Trophoblast cell (in vitro differentiated cells and primary cell): ENCODE measurements around the gene GRID1.

ENCODE experiments used
- DNase-seq, 2 donors: peaks; one replicate each; pipeline ENCODE4 v3.0.0-alpha.2; 2016
- H2AFZ ChIP-seq: 2 replicates; pipeline ENCODE4 v1.6.1; 2013; ENCODE audit warnings: low read length, moderate library complexity, mild to moderate bottlenecking; ENCODE audit not compliant: insufficient read depth, poor library complexity
- H2AK5ac ChIP-seq: 2 replicates; pipeline ENCODE4 v1.6.1; 2013; ENCODE audit warnings: mild to moderate bottlenecking, low read length
- H2BK120ac ChIP-seq: 2 replicates; pipeline ENCODE4 v1.6.1; 2013; ENCODE audit warnings: low read length, mild to moderate bottlenecking, moderate library complexity; ENCODE audit not compliant: insufficient read depth, poor library complexity
- H2BK12ac ChIP-seq: 2 replicates; pipeline ENCODE4 v1.6.1; 2013; ENCODE audit warnings: mild to moderate bottlenecking, low read length, moderate library complexity
- H2BK5ac ChIP-seq: 2 replicates; pipeline ENCODE4 v1.6.1; 2013; ENCODE audit warnings: low read length, low read depth, moderate library complexity, mild to moderate bottlenecking; ENCODE audit not compliant: poor library complexity
- H3K14ac ChIP-seq: 2 replicates; pipeline ENCODE4 v1.6.1; 2013; ENCODE audit warnings: mild to moderate bottlenecking, low read length
- H3K18ac ChIP-seq: 2 replicates; pipeline ENCODE4 v1.6.1; 2013; ENCODE audit warnings: mild to moderate bottlenecking, low read length
- H3K23ac ChIP-seq: 2 replicates; pipeline ENCODE4 v1.6.1; 2013; ENCODE audit warnings: low read length
- H3K27ac ChIP-seq: 2 replicates; pipeline ENCODE4 v1.5.1; 2013; ENCODE audit warnings: low read depth, mild to moderate bottlenecking, inconsistent platforms, low read length, moderate library complexity
- H3K27me3 ChIP-seq: 2 replicates; pipeline ENCODE4 v1.6.1; 2013; ENCODE audit warnings: inconsistent platforms, mild to moderate bottlenecking, low read length, moderate library complexity; ENCODE audit not compliant: insufficient read depth
- H3K36me3 ChIP-seq, 2 experiments: 1 replicate in 1 of 2; 2 replicates in 1 of 2; pipeline ENCODE4 v1.6.1; 2013; ENCODE audit warnings: low read length in 2 of 2, mild to moderate bottlenecking in 2 of 2, moderate library complexity in 1 of 2; ENCODE audit not compliant: insufficient read depth in 2 of 2, control insufficient read depth in 1 of 2
- H3K4ac ChIP-seq: 2 replicates; pipeline ENCODE4 v1.6.1; 2013; ENCODE audit warnings: low read depth, mild to moderate bottlenecking, low read length, moderate library complexity
- H3K4me1 ChIP-seq, 2 experiments: 1 replicate in 1 of 2; 2 replicates in 1 of 2; pipeline ENCODE4 v1.6.1; 2013; ENCODE audit warnings: low read length in 2 of 2, mild to moderate bottlenecking in 2 of 2, moderate library complexity in 1 of 2; ENCODE audit not compliant: insufficient read depth in 2 of 2, control insufficient read depth in 1 of 2
- H3K4me2 ChIP-seq: 2 replicates; pipeline ENCODE4 v1.6.1; 2013; ENCODE audit warnings: inconsistent platforms, mild to moderate bottlenecking, low read length, moderate library complexity
- H3K4me3 ChIP-seq: 2 replicates; pipeline ENCODE4 v1.5.1; 2013; ENCODE audit warnings: mild to moderate bottlenecking, low read depth, low read length, inconsistent platforms
- H3K79me1 ChIP-seq: one replicate; pipeline ENCODE4 v1.6.1; 2013; ENCODE audit warnings: low read length
- H3K79me2 ChIP-seq: 2 replicates; pipeline ENCODE4 v1.6.1; 2013; ENCODE audit warnings: low read length, mild to moderate bottlenecking; ENCODE audit not compliant: control insufficient read depth, insufficient read depth, poor library complexity
- H3K9ac ChIP-seq: 2 replicates; pipeline ENCODE4 v1.6.1; 2013; ENCODE audit warnings: mild to moderate bottlenecking, low read length
- H3K9me3 ChIP-seq: 2 replicates; pipeline ENCODE4 v1.6.1; 2013; ENCODE audit warnings: low read depth, mild to moderate bottlenecking, control low read depth, inconsistent platforms, low read length; ENCODE audit not compliant: insufficient read depth
- H4K12ac ChIP-seq: 2 replicates; pipeline ENCODE4 v1.6.1; 2013; ENCODE audit warnings: low read depth, mild to moderate bottlenecking, low read length, moderate library complexity
- H4K8ac ChIP-seq: 2 replicates; pipeline ENCODE4 v1.6.1; 2013; ENCODE audit warnings: low read depth, mild to moderate bottlenecking, low read length, moderate library complexity
- H4K91ac ChIP-seq: one replicate; pipeline ENCODE4 v1.6.1; 2013; ENCODE audit warnings: low read depth, mild to moderate bottlenecking, low read length, moderate library complexity
- WGBS: extraction: QIAGEN DNeasy Blood & Tissue Kit; methylation state at CpG from one replicate; pipeline ENCODE4 v1.1.7; 2013; ENCODE audit warnings: missing lambda C conversion rate; ENCODE audit not compliant: insufficient read length, insufficient coverage; ENCODE audit errors: extremely low coverage; 5-methylcytosine and 5-hydroxymethylcytosine counted together

Gene GRID1

DNA sequence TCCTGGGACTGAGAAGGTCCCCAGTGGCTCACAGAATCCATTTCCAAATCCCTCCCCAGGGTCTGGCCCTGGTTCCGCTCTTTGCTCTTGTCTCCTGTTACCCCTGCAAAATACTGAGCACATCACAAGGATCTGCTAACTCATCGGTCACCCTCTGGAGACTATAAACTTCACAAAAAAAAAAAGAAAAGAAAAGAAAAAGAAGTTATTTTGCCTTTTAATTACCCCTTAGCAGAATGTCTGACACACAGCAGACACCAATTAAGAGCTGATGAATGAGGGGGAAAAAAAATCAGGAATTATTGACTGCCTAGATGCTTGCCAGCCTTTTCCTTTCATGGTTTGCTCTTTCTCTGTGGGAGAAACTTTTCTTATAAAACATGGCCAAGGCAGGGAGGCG, 578.7 kb downstream of the GRID1 start:
- Histone ChIP-seq H3K14ac (no peak overlapping the region), H3K79me2 (no peaks in the 10 kb centered on the region), H2AFZ (no peak overlapping the region), H3K9ac (no peak overlapping the region), H3K23ac (no peak overlapping the region), H3K36me3 (no peaks in the 10 kb centered on the region), H3K27me3 (no peaks in the 10 kb centered on the region), H3K9me3 (no peaks in the 10 kb centered on the region), H2BK120ac (no peak overlapping the region), H4K12ac (no peak overlapping the region), H3K4me3 (no peak overlapping the region), H3K18ac (no peak overlapping the region), H3K4me2 (no peak overlapping the region), H3K27ac (no peak overlapping the region), H2AK5ac (no peak overlapping the region), H3K4ac (no peak overlapping the region), H2BK5ac (no peak overlapping the region), H4K8ac (no peak overlapping the region), H2BK12ac (no peak overlapping the region), H3K79me1 (no peaks in the 10 kb centered on the region), H3K4me1 (no peaks in the 10 kb centered on the region), H4K91ac (no peak overlapping the region)
- DNase-seq, result no peak
- WGBS, result no CpG with 5 or more reads among the region's 3 CpGs

DNA sequence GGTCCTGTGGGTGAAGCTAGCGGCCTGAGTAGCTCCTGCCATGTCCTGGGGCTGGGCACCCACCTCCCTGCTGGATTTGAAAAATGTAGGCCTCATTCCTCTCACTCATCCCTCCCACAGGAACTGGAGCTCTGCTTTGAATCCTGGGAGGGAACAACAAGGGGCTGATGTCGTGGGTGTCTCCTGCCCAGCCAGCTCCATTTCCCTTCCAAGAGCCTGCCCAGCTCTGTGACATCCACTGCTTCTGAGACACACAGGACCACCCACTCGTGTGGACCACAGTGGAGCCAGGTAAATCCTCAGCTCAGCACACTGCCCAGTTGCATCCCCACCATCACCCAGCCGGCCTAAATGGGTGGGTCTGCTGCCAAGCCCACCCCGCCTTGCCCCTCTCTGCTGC, 579.2 kb downstream of the GRID1 start:
- H3K27ac ChIP-seq, result no peak overlapping the region
- H3K79me2 ChIP-seq, result no peaks in the 10 kb centered on the region
- no peak overlapping the region for H3K4me3 ChIP-seq
- no peak overlapping the region for H2AFZ ChIP-seq
- no peak overlapping the region for H3K14ac ChIP-seq
- no CpG with 5 or more reads among the region's 5 CpGs for WGBS
- no peaks in the 10 kb centered on the region for H3K4me1 ChIP-seq
- no peak overlapping the region for H3K4ac ChIP-seq
- H3K9ac ChIP-seq, result no peak overlapping the region
- H3K9me3 ChIP-seq, result no peaks in the 10 kb centered on the region
- no peaks in the 10 kb centered on the region for H3K27me3 ChIP-seq
- no peak overlapping the region for H2BK5ac ChIP-seq
- H2AK5ac ChIP-seq, result no peak overlapping the region
- H3K79me1 ChIP-seq, result no peaks in the 10 kb centered on the region
- H4K12ac ChIP-seq, result no peak overlapping the region
- H3K18ac ChIP-seq, result no peak overlapping the region
- no peak overlapping the region for H2BK12ac ChIP-seq
- H3K36me3 ChIP-seq, result no peaks in the 10 kb centered on the region
- no peak overlapping the region for H4K8ac ChIP-seq
- no peak overlapping the region for H3K23ac ChIP-seq
- DNase-seq, result no peak
- no peak overlapping the region for H4K91ac ChIP-seq
- H3K4me2 ChIP-seq, result no peak overlapping the region
- no peak overlapping the region for H2BK120ac ChIP-seq

DNA sequence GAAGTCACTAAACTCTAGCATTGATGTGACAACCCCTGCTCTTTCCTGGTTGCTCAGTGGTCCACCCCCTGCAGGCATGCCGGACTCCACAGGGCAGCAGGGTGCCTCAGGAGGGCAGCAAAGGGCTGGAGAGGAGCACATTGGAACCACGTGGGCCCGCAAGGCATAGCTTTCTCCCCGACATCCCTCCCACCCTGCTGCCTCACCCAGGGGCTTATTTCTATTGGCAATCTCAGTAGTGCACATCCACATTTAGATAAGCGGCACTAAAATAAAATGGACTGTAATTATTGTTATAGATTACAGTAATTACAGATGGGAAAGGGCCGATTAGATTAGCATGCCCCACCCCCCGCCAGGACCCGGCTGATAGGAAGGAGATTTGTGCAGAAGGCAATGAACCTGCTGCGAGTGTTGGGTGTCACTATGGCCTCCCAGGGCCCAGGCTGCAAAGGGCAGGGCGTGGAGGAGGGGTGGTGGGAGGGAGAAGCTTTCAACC, 580.1 kb downstream of the GRID1 start:
- Histone ChIP-seq H3K18ac (no peak overlapping the region), H2AFZ (no peak overlapping the region), H3K4ac (no peak overlapping the region), H3K4me2 (no peak overlapping the region), H3K9ac (no peak overlapping the region), H4K91ac (no peak overlapping the region), H3K36me3 (no peaks in the 10 kb centered on the region), H3K79me1 (no peaks in the 10 kb centered on the region), H3K4me3 (no peak overlapping the region), H2BK120ac (no peak overlapping the region), H4K12ac (no peak overlapping the region), H3K14ac (no peak overlapping the region), H3K79me2 (no peaks in the 10 kb centered on the region), H2BK12ac (no peak overlapping the region), H3K4me1 (no peaks in the 10 kb centered on the region), H3K27ac (no peak overlapping the region), H3K27me3 (no peaks in the 10 kb centered on the region), H4K8ac (no peak overlapping the region), H3K23ac (no peak overlapping the region), H2AK5ac (no peak overlapping the region), H3K9me3 (no peaks in the 10 kb centered on the region), H2BK5ac (no peak overlapping the region)
- DNase-seq, result no peak
- WGBS, result no CpG with 5 or more reads among the region's 10 CpGs

DNA sequence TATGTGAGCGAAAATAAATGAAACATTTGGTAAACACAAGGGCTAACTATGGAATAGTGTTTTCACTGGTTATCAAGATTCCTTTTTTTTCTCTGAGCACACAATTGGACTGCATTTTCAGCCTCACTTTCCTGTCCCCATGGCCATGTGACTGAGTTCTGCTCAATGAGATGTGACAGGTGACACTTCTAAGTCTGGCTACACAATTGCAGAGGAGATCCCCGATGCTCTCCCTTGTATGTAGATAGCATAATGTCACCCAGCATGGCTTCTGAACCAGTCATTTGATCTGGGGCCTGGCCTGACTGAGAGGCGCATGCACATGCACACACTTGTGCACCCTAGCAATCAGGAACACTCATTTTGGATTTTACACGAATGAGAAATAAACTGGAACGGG, 581.8 kb downstream of the GRID1 start:
- Histone ChIP-seq H3K79me1 (no peaks in the 10 kb centered on the region), H4K91ac (no peak overlapping the region), H4K12ac (no peak overlapping the region), H3K27me3 (no peaks in the 10 kb centered on the region), H2BK120ac (no peak overlapping the region), H2AK5ac (no peak overlapping the region), H2BK12ac (no peak overlapping the region), H3K9ac (no peak overlapping the region), H2BK5ac (no peak overlapping the region), H3K9me3 (no peaks in the 10 kb centered on the region), H2AFZ (no peak overlapping the region), H3K14ac (no peak overlapping the region), H4K8ac (no peak overlapping the region), H3K4me3 (no peak overlapping the region), H3K4me1 (no peaks in the 10 kb centered on the region), H3K27ac (no peak overlapping the region), H3K36me3 (no peaks in the 10 kb centered on the region), H3K4ac (no peak overlapping the region), H3K4me2 (no peak overlapping the region), H3K79me2 (no peaks in the 10 kb centered on the region), H3K18ac (no peak overlapping the region), H3K23ac (no peak overlapping the region)
- WGBS, result no CpG with 5 or more reads among the region's 5 CpGs
- DNase-seq, result no peak
